ENCODE results near the gene PSD4. TPM values are rescaled to one million over a fixed set of nuclear protein-coding genes. Genes with fewer than 3 reads are reported as not detected.

Gene PSD4
- total RNA-seq, 1 experiment from 2014 or later, result 12.6 TPM

- peaks cover 0 to 4% of the 10 kb centered on the region in 2 experiments; a peak in 1 of 4 replicates for H3K4me1 ChIP-seq (ENCODE audit: control insufficient read depth in 1 of 2, insufficient read depth in 2 of 2, low read length in 2 of 2)
Observed at GRCh38 chr2:113148606-113149552, 24.9 kb upstream of the PSD4 start.

More at GRCh38 chr2:113148606-113149552, 24.9 kb upstream of the PSD4 start:
- Histone ChIP-seq H4K20me1 (ENCODE audit: insufficient read depth) (no peaks in the 10 kb centered on the region), H3K4me2 (ENCODE audit: low read length) (no peak overlapping the region), H3K27me3 (ENCODE audit: insufficient read depth, low read length) (no peaks in the 10 kb centered on the region), H3K4me3 (replicated peaks in 1 of 2; ENCODE audit: low read depth in 1 of 2, low read length in 2 of 2) (no peak overlapping the region), H3K9me2 (ENCODE audit: insufficient read depth) (no peaks in the 10 kb centered on the region), H3K9me3 (ENCODE audit: control insufficient read depth in 1 of 2, insufficient read depth in 1 of 2, low read depth in 1 of 2, low read length in 2 of 2) (no peaks in the 10 kb centered on the region), H3K9ac (ENCODE audit: low read length) (no peak overlapping the region), H3K36me3 (ENCODE audit: control insufficient read depth in 1 of 2, insufficient read depth in 2 of 2, low read length in 2 of 2) (no peaks in the 10 kb centered on the region), H2AFZ (ENCODE audit: low read depth, low read length, poor library complexity, severe bottlenecking) (no peak overlapping the region), H3K79me2 (ENCODE audit: insufficient read depth, low read length) (no peaks in the 10 kb centered on the region), H3K27ac (ENCODE audit: low read depth, low read length) (no peak overlapping the region)
- RAD21 ChIA-PET (ENCODE audit: low non-redundant PET in 1 of 2, low total read pairs in 2 of 2, uncharacterized antibody in 2 of 2, unreplicated experiment in 2 of 2), result no interaction called here
- ATAC-seq (no peak), DNase-seq (ENCODE audit: low read depth, low spot score) (no peak)
- CTCF ChIA-PET, result interaction anchor here (0.6 to 2.0 kb wide), 3 partner anchors 9 to 12 kb away, joined by 4 to 8 read pairs (median 4); no protein-coding TSS in a partner anchor
- POLR2A ChIA-PET, result no interaction called here
- TF ChIP-seq EZH2 (IDR thresholded peaks at IDR 0.05) (no peak), EZH2phosphoT487 (IDR thresholded peaks at IDR 0.05; ENCODE audit: borderline replicate concordance) (no peak), ELF1 (IDR thresholded peaks at IDR 0.05; ENCODE audit: borderline replicate concordance, low read depth) (no peak), CBX3 (IDR thresholded peaks at IDR 0.05; ENCODE audit: low read depth) (no peak), RAD21 (IDR thresholded peaks at IDR 0.05; ENCODE audit: low read depth) (no peak), CEBPB (IDR thresholded peaks at IDR 0.05; ENCODE audit: low read depth) (no peak), EGR1 (IDR thresholded peaks at IDR 0.05; ENCODE audit: low read depth) (no peak), POLR2A (IDR thresholded peaks at IDR 0.05; ENCODE audit: borderline replicate concordance, extremely low read depth, insufficient read depth, insufficient read length) (no peak), ZBTB33 (IDR thresholded peaks at IDR 0.05; ENCODE audit: extremely low read depth, insufficient replicate concordance, low read length) (no peak)
- intact Hi-C loops (cut with micrococcal nuclease), result no loop called here
- no TSS peak for BruUV-seq (replicated peaks)

Data from HCT116 (cell line).